ENCODE data around the gene GPRC5C.
A peak's percentile ranks its signal among the peaks of the same experiment; 100 is the strongest.

The GPRC5C gene

GRCh38 chr17:74454197-74455024 is 22.5 kb downstream of the GPRC5C start:
- Histone ChIP-seq H3K27ac (ENCODE audit: low read depth, low read length) (peak overlapping the region; percentile 58; the same call in 1 of the 2 replicates), H3K27me3 (ENCODE audit: insufficient read depth, low read length) (peaks cover 45% of the 10 kb centered on the region), H3K4me3 (ENCODE audit: low read length) (peak overlapping the region; percentile 61), H3K4me1 (ENCODE audit: insufficient read depth, low read length) (peaks cover 18% of the 10 kb centered on the region; the same call in 1 of the 2 replicates), H3K36me3 (ENCODE audit: insufficient read depth, low read length) (no peaks in the 10 kb centered on the region), H3K9ac (ENCODE audit: low read depth, low read length) (peak overlapping the region; percentile 56), H3K9me3 (ENCODE audit: insufficient read depth, low read depth, low read length) (no peaks in the 10 kb centered on the region)
- WGBS = 7% methylated on average over 40 of the region's 40 CpGs

GRCh38 chr17:74455025-74455545 is 23.2 kb downstream of the GPRC5C start:
- Histone ChIP-seq H3K27ac (ENCODE audit: low read depth, low read length) (no peak overlapping the region), H3K36me3 (ENCODE audit: insufficient read depth, low read length) (no peaks in the 10 kb centered on the region), H3K9me3 (ENCODE audit: insufficient read depth, low read depth, low read length) (no peaks in the 10 kb centered on the region), H3K4me3 (ENCODE audit: low read length) (no peak overlapping the region), H3K9ac (ENCODE audit: low read depth, low read length) (no peak overlapping the region), H3K4me1 (ENCODE audit: insufficient read depth, low read length) (peaks cover 18% of the 10 kb centered on the region; the same call in 1 of the 2 replicates), H3K27me3 (ENCODE audit: insufficient read depth, low read length) (peaks cover 45% of the 10 kb centered on the region)
- 18% methylated on average over 10 of the region's 15 CpGs for WGBS

- peaks cover 18% of the 10 kb centered on the region; the same call in 1 of the 2 replicates for H3K4me1 ChIP-seq (ENCODE audit: insufficient read depth, low read length)
- H3K27me3 ChIP-seq (ENCODE audit: insufficient read depth, low read length) = peaks cover 45% of the 10 kb centered on the region
- no peak overlapping the region for H3K4me3 ChIP-seq (ENCODE audit: low read length)
- H3K9ac ChIP-seq (ENCODE audit: low read depth, low read length) = no peak overlapping the region
- H3K36me3 ChIP-seq (ENCODE audit: insufficient read depth, low read length) = no peaks in the 10 kb centered on the region
- no peak overlapping the region for H3K27ac ChIP-seq (ENCODE audit: low read depth, low read length)
- H3K9me3 ChIP-seq (ENCODE audit: insufficient read depth, low read depth, low read length) = no peaks in the 10 kb centered on the region
- WGBS = 79% methylated on average over 5 of the region's 5 CpGs
These were observed 23.9 kb downstream of the GPRC5C start for GRCh38 chr17:74455821-74456220.

GRCh38 chr17:74457146-74457819 is 25.4 kb downstream of the GPRC5C start:
- peaks cover 32% of the 10 kb centered on the region for H3K27me3 ChIP-seq (ENCODE audit: insufficient read depth, low read length)
- 30% methylated on average over 17 of the region's 18 CpGs for WGBS
- no peak overlapping the region for H3K27ac ChIP-seq (ENCODE audit: low read depth, low read length)

GRCh38 chr17:74457820-74458166 is 25.9 kb downstream of the GPRC5C start:
- Histone ChIP-seq H3K27me3 (ENCODE audit: insufficient read depth, low read length) (peaks cover 27% of the 10 kb centered on the region), H3K4me3 (ENCODE audit: low read length) (no peak overlapping the region), H3K9me3 (ENCODE audit: insufficient read depth, low read depth, low read length) (no peaks in the 10 kb centered on the region), H3K36me3 (ENCODE audit: insufficient read depth, low read length) (no peaks in the 10 kb centered on the region), H3K9ac (ENCODE audit: low read depth, low read length) (no peak overlapping the region), H3K27ac (ENCODE audit: low read depth, low read length) (no peak overlapping the region), H3K4me1 (ENCODE audit: insufficient read depth, low read length) (peaks cover 18% of the 10 kb centered on the region; the same call in 1 of the 2 replicates)
- 47% methylated on average over 6 of the region's 6 CpGs for WGBS

More at GRCh38 chr17:74457146-74457819, 25.4 kb downstream of the GPRC5C start:
- Histone ChIP-seq H3K9ac (ENCODE audit: low read depth, low read length) (no peak overlapping the region), H3K36me3 (ENCODE audit: insufficient read depth, low read length) (no peaks in the 10 kb centered on the region), H3K9me3 (ENCODE audit: insufficient read depth, low read depth, low read length) (no peaks in the 10 kb centered on the region), H3K4me1 (ENCODE audit: insufficient read depth, low read length) (peaks cover 18% of the 10 kb centered on the region; the same call in 1 of the 2 replicates), H3K4me3 (ENCODE audit: low read length) (no peak overlapping the region)

GRCh38 chr17:74458835-74459234 is 26.9 kb downstream of the GPRC5C start:
- Histone ChIP-seq H3K9ac (ENCODE audit: low read depth, low read length) (no peak overlapping the region), H3K4me1 (ENCODE audit: insufficient read depth, low read length) (peaks cover 12% of the 10 kb centered on the region; the same call in 1 of the 2 replicates), H3K4me3 (ENCODE audit: low read length) (no peak overlapping the region), H3K27ac (ENCODE audit: low read depth, low read length) (no peak overlapping the region), H3K36me3 (ENCODE audit: insufficient read depth, low read length) (no peaks in the 10 kb centered on the region), H3K27me3 (ENCODE audit: insufficient read depth, low read length) (peaks cover 17% of the 10 kb centered on the region), H3K9me3 (ENCODE audit: insufficient read depth, low read depth, low read length) (no peaks in the 10 kb centered on the region)
- WGBS = 65% methylated on average over 3 of the region's 3 CpGs

GRCh38 chr17:74459622-74460021 is 27.7 kb downstream of the GPRC5C start:
- peaks cover 8% of the 10 kb centered on the region; the same call in 1 of the 2 replicates for H3K4me1 ChIP-seq (ENCODE audit: insufficient read depth, low read length)

GRCh38 chr17:74460241-74460640 is 28.4 kb downstream of the GPRC5C start:
- Histone ChIP-seq H3K27ac (ENCODE audit: low read depth, low read length) (no peak overlapping the region), H3K9ac (ENCODE audit: low read depth, low read length) (no peak overlapping the region), H3K36me3 (ENCODE audit: insufficient read depth, low read length) (no peaks in the 10 kb centered on the region), H3K9me3 (ENCODE audit: insufficient read depth, low read depth, low read length) (no peaks in the 10 kb centered on the region), H3K27me3 (ENCODE audit: insufficient read depth, low read length) (peaks cover 7% of the 10 kb centered on the region), H3K4me3 (ENCODE audit: low read length) (no peak overlapping the region), H3K4me1 (ENCODE audit: insufficient read depth, low read length) (peaks cover 2% of the 10 kb centered on the region; the same call in 1 of the 2 replicates)
- WGBS = 84% methylated on average over 2 of the region's 2 CpGs

More at GRCh38 chr17:74459622-74460021, 27.7 kb downstream of the GPRC5C start:
- WGBS = 88% methylated on average over 7 of the region's 7 CpGs
- no peak overlapping the region for H3K9ac ChIP-seq (ENCODE audit: low read depth, low read length)
- H3K27ac ChIP-seq (ENCODE audit: low read depth, low read length) = no peak overlapping the region
- H3K27me3 ChIP-seq (ENCODE audit: insufficient read depth, low read length) = peaks cover 13% of the 10 kb centered on the region
- no peaks in the 10 kb centered on the region for H3K9me3 ChIP-seq (ENCODE audit: insufficient read depth, low read depth, low read length)
- no peaks in the 10 kb centered on the region for H3K36me3 ChIP-seq (ENCODE audit: insufficient read depth, low read length)
- no peak overlapping the region for H3K4me3 ChIP-seq (ENCODE audit: low read length)

- no peak overlapping the region for H3K4me3 ChIP-seq (ENCODE audit: low read length)
- no peak overlapping the region for H3K9ac ChIP-seq (ENCODE audit: low read depth, low read length)
- no peak overlapping the region for H3K27ac ChIP-seq (ENCODE audit: low read depth, low read length)
- H3K9me3 ChIP-seq (ENCODE audit: insufficient read depth, low read depth, low read length) = no peaks in the 10 kb centered on the region
- 93% methylated on average over 7 of the region's 7 CpGs for WGBS
- peaks cover 7% of the 10 kb centered on the region for H3K27me3 ChIP-seq (ENCODE audit: insufficient read depth, low read length)
- H3K4me1 ChIP-seq (ENCODE audit: insufficient read depth, low read length) = no peaks in the 10 kb centered on the region
- H3K36me3 ChIP-seq (ENCODE audit: insufficient read depth, low read length) = no peaks in the 10 kb centered on the region
These were observed 29.1 kb downstream of the GPRC5C start for GRCh38 chr17:74460996-74461395.

- Histone ChIP-seq H3K4me1 (ENCODE audit: insufficient read depth, low read length) (no peaks in the 10 kb centered on the region), H3K27me3 (ENCODE audit: insufficient read depth, low read length) (peaks cover 10% of the 10 kb centered on the region), H3K36me3 (ENCODE audit: insufficient read depth, low read length) (no peaks in the 10 kb centered on the region), H3K4me3 (ENCODE audit: low read length) (no peak overlapping the region), H3K9ac (ENCODE audit: low read depth, low read length) (no peak overlapping the region), H3K9me3 (ENCODE audit: insufficient read depth, low read depth, low read length) (no peaks in the 10 kb centered on the region), H3K27ac (ENCODE audit: low read depth, low read length) (no peak overlapping the region)
- whole genome bisulfite sequencing = 89% methylated on average over 10 of the region's 10 CpGs
These were observed 29.7 kb downstream of the GPRC5C start for GRCh38 chr17:74461611-74462010.

Measured in HUES64 (cell line).